ENCODE results near the gene GPR52. TPM values are rescaled to one million over a fixed set of nuclear protein-coding genes. Genes with fewer than 3 reads are reported as not detected.
"Not testable (repeated sequence)": the region's sequence is repeated elsewhere in the genome, so short reads cannot be mapped to it uniquely, and the experiment has no call there.

GPR52 gene
- polyA plus RNA-seq, 1 donor (not counting 4 experiments of a cell fraction or from before 2014, with no cell fraction given): 0.16 TPM

DNA sequence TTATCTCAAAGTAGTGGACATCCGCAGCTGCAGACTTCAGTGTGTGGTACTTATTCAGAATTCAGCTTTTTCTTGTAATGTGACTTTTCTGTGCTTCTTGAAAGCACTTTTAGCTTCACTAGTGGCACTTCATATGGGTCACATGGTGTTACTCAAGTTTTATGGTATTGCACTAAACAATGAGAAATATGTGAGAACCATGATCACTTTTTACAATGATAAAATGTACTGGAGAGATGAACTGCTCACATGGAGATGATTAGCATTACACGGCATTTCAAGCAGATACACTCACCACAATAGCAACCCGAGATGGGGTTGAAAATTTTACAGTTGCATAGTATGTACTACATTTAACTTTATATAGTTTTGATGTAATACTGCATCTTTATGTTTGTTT, 40.1 kb upstream of the GPR52 start:
- dilution Hi-C loops (cut with MboI; ENCODE audit: extremely low pct_ligation_motif_present, low sequenced_read_pairs): no loop called here
- FAIRE-seq (no peak), DNase-seq (ENCODE audit: low read depth, low spot score) (no peak)
- H3K4me1 ChIP-seq (ENCODE audit: control insufficient read depth, extremely low read depth, insufficient read depth, low read length): peaks cover 14% of the 10 kb centered on the region
- no peaks in the 10 kb centered on the region for H3K27me3 ChIP-seq (ENCODE audit: control insufficient read depth, extremely low read depth, insufficient read depth, low read length)
- no peaks in the 10 kb centered on the region for H3K9me3 ChIP-seq (ENCODE audit: control insufficient read depth, low read depth, low read length)
- no peak overlapping the region for H3K4me2 ChIP-seq (ENCODE audit: control insufficient read depth, extremely low read depth, insufficient read depth, low read depth, low read length)
- peaks cover 2% of the 10 kb centered on the region for H3K79me2 ChIP-seq (ENCODE audit: control insufficient read depth, insufficient read depth, low read length)
- H3K9me1 ChIP-seq (ENCODE audit: control insufficient read depth, extremely low read depth, insufficient read depth, low read length): no peaks in the 10 kb centered on the region
- H3K36me3 ChIP-seq (ENCODE audit: control insufficient read depth in 2 of 2, extremely low read depth in 1 of 2, insufficient read depth in 2 of 2, low read length in 2 of 2): no peaks in the 10 kb centered on the region
- no peak for TF ChIP-seq EZH2 (IDR thresholded peaks at IDR 0.05; ENCODE audit: low read length)
- no peak overlapping the region for H3K4me3 ChIP-seq (ENCODE audit: control insufficient read depth in 2 of 3, extremely low read depth in 1 of 3, insufficient read depth in 2 of 3, low read depth in 1 of 3, low read length in 3 of 3)
- H3K27ac ChIP-seq (ENCODE audit: control insufficient read depth, insufficient read depth, low read length): no peak overlapping the region
- H2AFZ ChIP-seq (ENCODE audit: control insufficient read depth, low read length): no peak overlapping the region
- H4K20me1 ChIP-seq (ENCODE audit: control insufficient read depth, extremely low read depth, insufficient read depth, low read length): no peaks in the 10 kb centered on the region
- H3K9ac ChIP-seq (ENCODE audit: control insufficient read depth, extremely low read depth, insufficient read depth, low read length): no peak overlapping the region

- dilution Hi-C loops (cut with MboI; ENCODE audit: extremely low pct_ligation_motif_present, low sequenced_read_pairs): no loop called here
- H3K27ac ChIP-seq (ENCODE audit: control insufficient read depth, insufficient read depth, low read length): no peak overlapping the region
- no peak for FAIRE-seq
These were observed 39.6 kb upstream of the GPR52 start for GRCh38 chr1:174408146-174408545.

GRCh38 chr1:174409801-174410200, 38.0 kb upstream of the GPR52 start:
- H3K79me2 ChIP-seq (ENCODE audit: control insufficient read depth, insufficient read depth, low read length); H3K9me3 ChIP-seq (ENCODE audit: control insufficient read depth, low read depth, low read length); H3K27ac ChIP-seq (ENCODE audit: control insufficient read depth, insufficient read depth, low read length); H3K27me3 ChIP-seq (ENCODE audit: control insufficient read depth, extremely low read depth, insufficient read depth, low read length); H3K36me3 ChIP-seq (ENCODE audit: control insufficient read depth in 2 of 2, extremely low read depth in 1 of 2, insufficient read depth in 2 of 2, low read length in 2 of 2); H2AFZ ChIP-seq (ENCODE audit: control insufficient read depth, low read length); H3K9ac ChIP-seq (ENCODE audit: control insufficient read depth, extremely low read depth, insufficient read depth, low read length); H3K4me2 ChIP-seq (ENCODE audit: control insufficient read depth, extremely low read depth, insufficient read depth, low read depth, low read length); H3K4me3 ChIP-seq (ENCODE audit: control insufficient read depth in 2 of 3, extremely low read depth in 1 of 3, insufficient read depth in 2 of 3, low read depth in 1 of 3, low read length in 3 of 3); H4K20me1 ChIP-seq (ENCODE audit: control insufficient read depth, extremely low read depth, insufficient read depth, low read length); H3K9me1 ChIP-seq (ENCODE audit: control insufficient read depth, extremely low read depth, insufficient read depth, low read length); dilution Hi-C loops (cut with MboI; ENCODE audit: extremely low pct_ligation_motif_present, low sequenced_read_pairs); FAIRE-seq; DNase-seq (ENCODE audit: low read depth, low spot score): not testable (repeated sequence)
- peaks cover 14% of the 10 kb centered on the region for H3K4me1 ChIP-seq (ENCODE audit: control insufficient read depth, extremely low read depth, insufficient read depth, low read length)

More at GRCh38 chr1:174408146-174408545, 39.6 kb upstream of the GPR52 start:
- Histone ChIP-seq H4K20me1 (ENCODE audit: control insufficient read depth, extremely low read depth, insufficient read depth, low read length) (no peaks in the 10 kb centered on the region), H3K79me2 (ENCODE audit: control insufficient read depth, insufficient read depth, low read length) (peaks cover 2% of the 10 kb centered on the region), H3K27me3 (ENCODE audit: control insufficient read depth, extremely low read depth, insufficient read depth, low read length) (no peaks in the 10 kb centered on the region), H3K4me3 (ENCODE audit: control insufficient read depth in 2 of 3, extremely low read depth in 1 of 3, insufficient read depth in 2 of 3, low read depth in 1 of 3, low read length in 3 of 3) (no peak overlapping the region), H3K36me3 (ENCODE audit: control insufficient read depth in 2 of 2, extremely low read depth in 1 of 2, insufficient read depth in 2 of 2, low read length in 2 of 2) (no peaks in the 10 kb centered on the region), H3K9ac (ENCODE audit: control insufficient read depth, extremely low read depth, insufficient read depth, low read length) (no peak overlapping the region), H3K9me3 (ENCODE audit: control insufficient read depth, low read depth, low read length) (no peaks in the 10 kb centered on the region), H3K4me1 (ENCODE audit: control insufficient read depth, extremely low read depth, insufficient read depth, low read length) (peaks cover 14% of the 10 kb centered on the region), H3K9me1 (ENCODE audit: control insufficient read depth, extremely low read depth, insufficient read depth, low read length) (no peaks in the 10 kb centered on the region), H2AFZ (ENCODE audit: control insufficient read depth, low read length) (no peak overlapping the region), H3K4me2 (ENCODE audit: control insufficient read depth, extremely low read depth, insufficient read depth, low read depth, low read length) (no peak overlapping the region)
- no peak for DNase-seq (ENCODE audit: low read depth, low spot score)
- TF ChIP-seq, protein P1, sequence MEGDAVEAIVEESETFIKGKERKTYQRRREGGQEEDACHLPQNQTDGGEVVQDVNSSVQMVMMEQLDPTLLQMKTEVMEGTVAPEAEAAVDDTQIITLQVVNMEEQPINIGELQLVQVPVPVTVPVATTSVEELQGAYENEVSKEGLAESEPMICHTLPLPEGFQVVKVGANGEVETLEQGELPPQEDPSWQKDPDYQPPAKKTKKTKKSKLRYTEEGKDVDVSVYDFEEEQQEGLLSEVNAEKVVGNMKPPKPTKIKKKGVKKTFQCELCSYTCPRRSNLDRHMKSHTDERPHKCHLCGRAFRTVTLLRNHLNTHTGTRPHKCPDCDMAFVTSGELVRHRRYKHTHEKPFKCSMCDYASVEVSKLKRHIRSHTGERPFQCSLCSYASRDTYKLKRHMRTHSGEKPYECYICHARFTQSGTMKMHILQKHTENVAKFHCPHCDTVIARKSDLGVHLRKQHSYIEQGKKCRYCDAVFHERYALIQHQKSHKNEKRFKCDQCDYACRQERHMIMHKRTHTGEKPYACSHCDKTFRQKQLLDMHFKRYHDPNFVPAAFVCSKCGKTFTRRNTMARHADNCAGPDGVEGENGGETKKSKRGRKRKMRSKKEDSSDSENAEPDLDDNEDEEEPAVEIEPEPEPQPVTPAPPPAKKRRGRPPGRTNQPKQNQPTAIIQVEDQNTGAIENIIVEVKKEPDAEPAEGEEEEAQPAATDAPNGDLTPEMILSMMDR (optimal IDR thresholded peaks at IDR 0.05 in 1 of 3, IDR thresholded peaks at IDR 0.05 in 1 of 3, conservative IDR thresholded peaks at IDR 0.05 in 1 of 3; ENCODE audit: extremely low read depth in 1 of 3, insufficient read depth in 2 of 3, low read length in 3 of 3): no peak
- TF ChIP-seq EZH2 (IDR thresholded peaks at IDR 0.05; ENCODE audit: low read length): no peak

Data from keratinocyte (primary cell).